GM18517 (cell line): Measurements from ENCODE around the gene GRPEL1.

ENCODE experiments used
- ATAC-seq: cut with Tn5 transposase; IDR thresholded peaks from one replicate; pipeline ENCODE4 v1.9.1; 2021; ENCODE audit warnings: mild to moderate bottlenecking, moderate library complexity; ENCODE audit not compliant: unreplicated experiment

GRPEL1 gene

DNA sequence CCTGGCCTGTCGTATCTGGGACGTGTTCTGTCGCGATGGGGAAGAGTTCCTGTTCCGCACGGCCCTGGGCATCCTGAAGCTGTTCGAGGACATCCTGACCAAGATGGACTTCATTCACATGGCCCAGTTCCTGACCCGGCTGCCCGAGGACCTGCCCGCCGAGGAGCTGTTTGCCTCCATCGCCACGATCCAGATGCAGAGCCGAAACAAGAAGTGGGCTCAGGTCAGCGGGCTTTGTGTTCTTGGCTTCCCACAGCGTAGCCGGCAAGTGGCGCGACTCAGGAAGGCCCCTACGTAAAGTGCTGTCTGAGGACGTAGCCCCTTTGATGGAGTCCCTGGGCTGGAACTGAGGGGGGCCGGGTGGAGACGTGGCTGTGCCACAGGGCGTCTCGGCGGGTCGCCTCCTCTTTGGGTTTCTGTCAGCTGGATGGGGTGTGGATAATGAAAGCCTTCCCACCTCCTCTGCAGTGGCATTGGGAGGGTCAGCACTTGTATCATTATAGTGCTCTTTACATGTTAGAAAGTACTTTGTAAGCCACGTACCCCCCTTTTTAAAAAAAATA lies 42.7 kb downstream of the GRPEL1 start:
- ATAC-seq: no peak

GRCh38 chr4:7024336-7024890 lies 43.5 kb downstream of the GRPEL1 start:
- ATAC-seq: no peak

DNA sequence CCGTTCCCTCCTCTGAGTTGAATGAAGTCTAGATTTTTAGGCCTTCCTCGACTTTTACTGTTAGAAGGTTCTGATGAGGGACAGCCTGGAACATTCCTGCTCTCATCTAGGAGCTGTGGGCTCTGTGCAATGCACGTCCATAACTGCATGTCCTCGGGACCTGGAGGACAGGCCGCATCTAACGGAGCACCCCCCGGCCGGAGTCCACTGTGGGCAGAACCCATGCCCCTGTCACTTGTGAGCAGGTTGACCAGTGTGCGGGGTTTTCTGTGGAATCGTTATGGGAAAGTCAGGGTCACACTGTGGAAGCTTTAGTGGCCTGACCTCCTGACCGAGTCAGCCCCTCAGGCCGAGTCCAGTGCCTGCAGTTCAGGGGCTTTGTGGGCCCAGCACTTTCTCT lies 44.0 kb downstream of the GRPEL1 start:
- no peak for ATAC-seq

DNA sequence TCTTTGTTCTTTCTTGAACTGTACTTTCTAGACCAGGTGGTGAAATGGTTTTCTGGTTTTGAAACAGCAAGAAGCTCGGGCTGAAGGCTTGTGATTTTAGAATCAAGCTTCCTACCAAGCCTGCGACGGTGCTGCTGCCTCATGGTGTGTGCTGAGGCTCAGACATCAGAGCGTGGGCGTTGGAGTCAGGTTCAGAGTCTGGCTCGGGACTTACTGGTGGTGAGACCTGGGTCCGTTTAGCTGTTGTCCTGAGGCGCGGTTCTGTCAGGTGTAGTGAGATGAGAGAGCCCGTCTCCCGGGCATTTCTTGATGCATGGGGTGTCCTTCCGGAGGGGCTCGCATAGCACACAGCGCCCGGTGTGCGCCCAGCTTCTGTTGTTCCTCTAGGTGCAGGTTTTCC lies 44.4 kb downstream of the GRPEL1 start:
- no peak for ATAC-seq

- no peak for ATAC-seq
Observed at GRCh38 chr4:7021930-7022664, 45.8 kb downstream of the GRPEL1 start.

GRCh38 chr4:7021355-7021754 lies 46.5 kb downstream of the GRPEL1 start:
- no peak for ATAC-seq

- ATAC-seq: no peak
Observed at GRCh38 chr4:7020856-7021255, 47.0 kb downstream of the GRPEL1 start.

DNA sequence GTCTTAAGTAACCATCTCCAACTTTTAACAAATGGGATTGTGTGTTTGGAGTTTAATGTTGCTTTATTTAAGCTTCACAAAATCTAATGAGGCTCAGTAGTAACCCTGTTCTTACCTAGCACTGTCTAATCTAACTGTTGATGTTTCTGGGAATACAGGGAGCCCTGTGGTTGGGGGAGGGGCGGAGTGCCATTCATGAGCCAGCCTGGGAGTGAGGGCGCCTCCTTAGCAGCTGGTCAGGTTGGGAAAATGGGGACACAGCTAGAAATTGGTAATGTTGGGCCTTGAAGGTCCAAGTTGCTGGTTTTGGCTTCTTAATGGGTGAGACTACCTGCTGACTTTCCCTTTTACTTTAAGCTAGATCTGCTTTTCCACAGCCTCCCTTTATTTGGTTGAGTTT lies 47.6 kb downstream of the GRPEL1 start:
- no peak for ATAC-seq

DNA sequence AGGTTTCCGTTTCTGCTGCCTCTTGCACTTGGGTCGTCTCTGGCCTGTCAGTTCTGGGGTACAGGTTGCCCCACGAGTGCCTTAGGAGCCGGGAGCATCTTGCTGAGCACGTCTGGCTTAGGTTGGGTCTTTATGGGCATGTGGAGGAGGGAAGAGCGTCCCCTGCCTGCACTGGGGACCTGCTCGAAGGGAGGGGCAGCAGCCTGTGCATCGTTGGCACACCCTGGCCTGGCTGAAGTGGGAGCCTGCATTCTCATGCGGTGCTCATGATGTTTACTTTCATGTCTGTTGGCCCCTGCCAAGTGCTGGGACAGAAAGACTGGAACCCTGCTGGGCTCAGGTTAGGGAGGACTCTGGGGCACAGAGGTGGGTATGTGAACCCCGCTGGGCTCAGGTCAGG lies 48.5 kb downstream of the GRPEL1 start:
- ATAC-seq: no peak

GRCh38 chr4:7018281-7018680 lies 49.6 kb downstream of the GRPEL1 start:
- no peak for ATAC-seq

DNA sequence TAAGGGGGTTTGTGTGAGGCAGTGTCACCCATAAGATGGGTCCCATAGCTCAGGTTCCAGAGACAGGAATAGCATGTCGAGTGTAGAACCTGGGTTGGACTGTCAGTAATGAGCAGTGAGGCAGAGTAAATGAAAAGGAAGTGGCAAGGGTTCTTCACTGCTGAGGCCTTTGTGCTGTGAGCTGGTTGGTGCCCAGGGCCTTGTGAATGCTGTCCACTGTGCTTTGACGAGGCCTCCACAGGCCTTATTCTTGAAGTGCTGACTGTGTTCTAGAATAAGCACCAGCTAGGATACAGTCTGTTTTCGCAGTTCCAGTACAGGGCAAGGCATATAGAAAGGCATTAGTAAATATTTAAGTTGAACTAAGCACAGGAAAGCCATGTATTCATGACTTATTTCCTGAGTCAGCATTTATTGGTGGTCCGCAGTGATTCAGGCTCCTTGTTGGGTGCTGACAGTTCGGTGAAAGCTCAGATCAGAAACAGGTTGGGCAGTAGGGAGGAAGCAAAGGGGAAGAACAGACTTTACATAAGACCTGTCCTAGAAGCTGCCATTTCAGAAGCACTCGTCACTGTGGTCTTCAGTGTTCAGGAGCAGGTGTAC lies 50.3 kb downstream of the GRPEL1 start:
- ATAC-seq: no peak

- ATAC-seq: no peak
Observed at GRCh38 chr4:7016512-7016911, 51.4 kb downstream of the GRPEL1 start.

DNA sequence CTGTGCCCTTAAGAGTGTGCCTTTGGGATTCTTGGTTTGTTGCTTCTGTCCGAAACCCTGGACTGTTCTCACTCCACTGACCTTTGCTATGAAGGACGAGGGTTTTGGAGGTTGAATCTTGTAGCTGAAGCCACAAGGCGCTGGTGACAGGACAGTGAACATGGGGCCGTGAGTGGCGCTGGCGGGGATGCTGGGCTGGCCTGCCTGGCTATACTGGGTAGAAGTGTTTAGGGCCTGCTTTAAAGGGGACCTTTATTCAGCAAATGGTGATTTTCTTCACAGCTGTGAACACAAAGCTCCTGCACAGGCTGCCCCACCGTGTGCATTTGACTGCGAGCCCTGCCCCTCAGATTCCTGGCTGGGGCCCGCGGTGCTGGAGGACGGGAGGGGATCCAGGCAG lies 51.8 kb downstream of the GRPEL1 start:
- no peak for ATAC-seq

DNA sequence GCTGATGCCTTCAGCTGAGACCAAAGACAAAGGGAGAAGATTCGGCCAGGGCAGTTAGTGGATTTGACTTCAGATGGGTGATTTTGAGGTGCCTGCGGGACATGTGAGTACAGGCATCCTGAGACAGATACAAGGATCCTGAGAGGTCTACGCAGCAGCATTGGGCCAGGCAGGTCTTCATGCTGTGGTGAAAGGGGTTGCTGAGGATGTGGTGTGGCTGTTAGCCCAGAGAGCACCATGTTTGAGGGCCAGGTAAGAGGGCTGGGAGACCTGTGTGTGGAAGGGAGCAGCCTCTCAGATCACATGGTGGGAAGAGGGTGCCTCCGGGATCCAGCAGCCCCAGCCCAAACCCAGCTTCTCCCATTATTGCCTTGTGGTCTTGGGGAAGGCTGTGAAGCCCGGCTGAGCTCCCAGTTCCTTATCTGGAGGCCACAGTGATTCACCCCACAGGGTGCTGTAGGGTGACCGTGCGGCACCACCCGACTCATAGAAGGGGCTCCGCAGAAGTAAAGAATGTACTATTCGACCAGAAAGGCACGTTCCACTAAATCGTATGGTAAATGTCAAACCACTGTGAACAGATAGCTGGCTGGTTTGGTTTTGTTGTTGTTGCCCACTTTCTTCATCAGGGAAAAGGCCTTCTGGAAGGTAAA lies 52.4 kb downstream of the GRPEL1 start:
- ATAC-seq: no peak

DNA sequence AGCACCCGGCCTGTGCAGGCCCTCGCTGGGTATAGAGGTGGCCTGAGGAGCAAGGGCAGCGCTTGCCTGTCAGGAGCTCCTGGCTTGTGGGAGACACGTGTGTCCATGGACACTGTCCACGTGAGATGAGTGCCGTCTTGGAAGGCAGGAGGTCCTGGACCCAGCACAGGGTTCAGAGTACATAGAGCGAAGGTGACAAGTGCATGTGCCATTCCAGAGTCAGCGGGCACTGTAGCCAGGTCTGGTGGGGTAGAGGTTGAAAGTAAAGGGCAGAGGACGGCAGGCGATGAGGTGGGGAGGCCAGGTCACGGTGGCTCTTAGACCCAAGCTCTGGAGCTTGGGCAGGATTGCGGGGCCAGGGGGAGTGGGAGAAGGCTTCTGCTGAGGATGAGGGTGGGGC lies 53.0 kb downstream of the GRPEL1 start:
- no peak for ATAC-seq

GRCh38 chr4:7013175-7013574 lies 54.7 kb downstream of the GRPEL1 start:
- no peak for ATAC-seq

DNA sequence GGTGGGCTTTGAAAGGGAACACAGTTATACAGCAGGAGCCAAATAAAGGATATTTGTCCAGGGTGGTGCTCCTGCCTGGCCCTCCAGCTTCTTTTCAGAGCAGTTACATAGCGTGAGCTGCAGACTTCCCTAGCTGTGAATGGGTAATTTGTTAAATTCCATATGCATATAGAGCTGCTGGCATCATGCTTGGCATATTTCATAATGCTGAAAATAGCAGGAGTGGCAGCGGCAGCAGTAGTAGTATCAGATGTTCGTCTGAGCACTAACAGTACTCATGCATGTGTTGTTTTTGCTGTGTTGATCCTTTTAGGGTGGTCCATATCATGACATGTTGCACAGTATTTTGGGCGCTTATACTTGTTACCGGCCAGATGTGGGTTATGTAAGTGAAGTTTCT lies 58.3 kb downstream of the GRPEL1 start:
- no peak for ATAC-seq
